HUES64 (cell line): ENCODE data around the gene OTOS.

Experiments used
- H3K27ac ChIP-seq: 2 replicates; pipeline ENCODE4 v1.7.0; 2013; ENCODE audit warnings: low read depth, low read length, inconsistent platforms
- H3K27me3 ChIP-seq: 2 replicates; pipeline ENCODE4 v1.6.1; 2013; ENCODE audit warnings: mild to moderate bottlenecking, low read length; ENCODE audit not compliant: insufficient read depth
- H3K36me3 ChIP-seq: 2 replicates; pipeline ENCODE4 v1.6.1; 2013; ENCODE audit warnings: mild to moderate bottlenecking, low read length; ENCODE audit not compliant: insufficient read depth
- H3K4me1 ChIP-seq: 2 replicates; pipeline ENCODE4 v1.6.1; 2013; ENCODE audit warnings: mild to moderate bottlenecking, low read length, moderate library complexity; ENCODE audit not compliant: insufficient read depth
- H3K4me3 ChIP-seq: 2 replicates; pipeline ENCODE4 v1.5.1; 2013; ENCODE audit warnings: mild to moderate bottlenecking, low read length, moderate library complexity
- H3K9ac ChIP-seq: 2 replicates; pipeline ENCODE4 v1.6.1; 2013; ENCODE audit warnings: mild to moderate bottlenecking, low read depth, low read length
- H3K9me3 ChIP-seq: 2 replicates; pipeline ENCODE4 v1.6.1; 2013; ENCODE audit warnings: low read depth, low read length; ENCODE audit not compliant: insufficient read depth
- WGBS: fragments of 150-250, 120-280 bp; methylation state at CpG from one replicate; pipeline ENCODE4 v1.1.7; 2013; ENCODE audit warnings: missing lambda C conversion rate; 5-methylcytosine and 5-hydroxymethylcytosine counted together

The OTOS gene

GRCh38 chr2:240166761-240167587 is 26.5 kb upstream of the OTOS start:
- WGBS: 94% methylated on average over 21 of the region's 21 CpGs
- no peak overlapping the region for H3K27ac ChIP-seq

GRCh38 chr2:240166191-240166590 is 25.7 kb upstream of the OTOS start:
- Histone ChIP-seq H3K36me3 (no peaks in the 10 kb centered on the region), H3K4me1 (no peaks in the 10 kb centered on the region), H3K4me3 (no peak overlapping the region), H3K27me3 (no peaks in the 10 kb centered on the region; the same call in 1 of the 2 replicates), H3K9ac (no peak overlapping the region), H3K9me3 (no peaks in the 10 kb centered on the region), H3K27ac (no peak overlapping the region)
- 81% methylated on average over 5 of the region's 5 CpGs for WGBS

More at GRCh38 chr2:240166761-240167587, 26.5 kb upstream of the OTOS start:
- no peaks in the 10 kb centered on the region; the same call in 1 of the 2 replicates for H3K27me3 ChIP-seq
- H3K9ac ChIP-seq: no peak overlapping the region
- H3K4me1 ChIP-seq: no peaks in the 10 kb centered on the region
- H3K4me3 ChIP-seq: no peak overlapping the region
- no peaks in the 10 kb centered on the region for H3K36me3 ChIP-seq
- no peaks in the 10 kb centered on the region for H3K9me3 ChIP-seq

GRCh38 chr2:240165661-240166060 is 25.2 kb upstream of the OTOS start:
- Histone ChIP-seq H3K4me1 (no peaks in the 10 kb centered on the region), H3K27me3 (no peaks in the 10 kb centered on the region; the same call in 1 of the 2 replicates)
- 96% methylated on average over 2 of the region's 4 CpGs for WGBS

GRCh38 chr2:240165034-240165433 is 24.6 kb upstream of the OTOS start:
- Histone ChIP-seq H3K4me1 (no peaks in the 10 kb centered on the region), H3K9me3 (no peaks in the 10 kb centered on the region), H3K4me3 (no peak overlapping the region), H3K27ac (no peak overlapping the region), H3K9ac (no peak overlapping the region), H3K36me3 (no peaks in the 10 kb centered on the region), H3K27me3 (no peaks in the 10 kb centered on the region; the same call in 1 of the 2 replicates)
- 89% methylated on average over 10 of the region's 10 CpGs for WGBS

More at GRCh38 chr2:240165661-240166060, 25.2 kb upstream of the OTOS start:
- no peak overlapping the region for H3K27ac ChIP-seq
- no peaks in the 10 kb centered on the region for H3K36me3 ChIP-seq
- H3K4me3 ChIP-seq: no peak overlapping the region
- no peak overlapping the region for H3K9ac ChIP-seq
- H3K9me3 ChIP-seq: no peaks in the 10 kb centered on the region

- 91% methylated on average over 5 of the region's 5 CpGs for WGBS
Observed at GRCh38 chr2:240164586-240164985, 24.1 kb upstream of the OTOS start.

GRCh38 chr2:240163844-240164574 is 23.6 kb upstream of the OTOS start:
- Histone ChIP-seq H3K27me3 (no peaks in the 10 kb centered on the region; the same call in 1 of the 2 replicates), H3K4me1 (no peaks in the 10 kb centered on the region)

More at GRCh38 chr2:240164586-240164985, 24.1 kb upstream of the OTOS start:
- H3K9me3 ChIP-seq: no peaks in the 10 kb centered on the region
- no peaks in the 10 kb centered on the region; the same call in 1 of the 2 replicates for H3K27me3 ChIP-seq
- no peaks in the 10 kb centered on the region for H3K4me1 ChIP-seq
- no peak overlapping the region for H3K9ac ChIP-seq
- H3K4me3 ChIP-seq: no peak overlapping the region
- H3K27ac ChIP-seq: no peak overlapping the region
- no peaks in the 10 kb centered on the region for H3K36me3 ChIP-seq

GRCh38 chr2:240162939-240163714 is 22.7 kb upstream of the OTOS start:
- Histone ChIP-seq H3K36me3 (no peaks in the 10 kb centered on the region), H3K4me1 (no peaks in the 10 kb centered on the region), H3K4me3 (no peak overlapping the region), H3K9ac (no peak overlapping the region), H3K9me3 (no peaks in the 10 kb centered on the region), H3K27ac (no peak overlapping the region), H3K27me3 (no peaks in the 10 kb centered on the region; the same call in 1 of the 2 replicates)
- WGBS: 93% methylated on average over 15 of the region's 16 CpGs

More at GRCh38 chr2:240163844-240164574, 23.6 kb upstream of the OTOS start:
- WGBS: 92% methylated on average over 4 of the region's 4 CpGs
- H3K36me3 ChIP-seq: no peaks in the 10 kb centered on the region
- no peak overlapping the region for H3K27ac ChIP-seq
- no peaks in the 10 kb centered on the region for H3K9me3 ChIP-seq
- no peak overlapping the region for H3K4me3 ChIP-seq
- H3K9ac ChIP-seq: no peak overlapping the region

GRCh38 chr2:240162531-240162930 is 22.1 kb upstream of the OTOS start:
- Histone ChIP-seq H3K9me3 (no peaks in the 10 kb centered on the region), H3K4me3 (no peak overlapping the region), H3K27ac (no peak overlapping the region), H3K4me1 (no peaks in the 10 kb centered on the region), H3K9ac (no peak overlapping the region), H3K27me3 (no peaks in the 10 kb centered on the region; the same call in 1 of the 2 replicates), H3K36me3 (no peaks in the 10 kb centered on the region)
- WGBS: 92% methylated on average over 6 of the region's 6 CpGs

GRCh38 chr2:240162032-240162431 is 21.6 kb upstream of the OTOS start:
- Histone ChIP-seq H3K9me3 (no peaks in the 10 kb centered on the region), H3K4me1 (no peaks in the 10 kb centered on the region), H3K27me3 (no peaks in the 10 kb centered on the region; the same call in 1 of the 2 replicates), H3K27ac (no peak overlapping the region), H3K36me3 (no peaks in the 10 kb centered on the region), H3K4me3 (no peak overlapping the region), H3K9ac (no peak overlapping the region)
- WGBS: 82% methylated on average over 4 of the region's 5 CpGs

- no peak overlapping the region for H3K9ac ChIP-seq
- WGBS: 93% methylated on average over 21 of the region's 21 CpGs
- H3K27me3 ChIP-seq: no peaks in the 10 kb centered on the region; the same call in 1 of the 2 replicates
- H3K27ac ChIP-seq: no peak overlapping the region
- no peaks in the 10 kb centered on the region for H3K4me1 ChIP-seq
- no peaks in the 10 kb centered on the region for H3K9me3 ChIP-seq
- H3K4me3 ChIP-seq: no peak overlapping the region
- H3K36me3 ChIP-seq: no peaks in the 10 kb centered on the region
Observed at GRCh38 chr2:240161087-240161750, 20.8 kb upstream of the OTOS start.
